Hepatocyte (in vitro differentiated cells): ENCODE measurements around the gene TCF7L1. TPM values are rescaled to one million over a fixed set of nuclear protein-coding genes. Genes with fewer than 3 reads are reported as not detected.
A peak's percentile ranks its signal among the peaks of the same experiment; 100 is the strongest.

Experiments
- DNase-seq: peaks from one replicate; pipeline ENCODE4 v3.0.0-alpha.2; 2016; ENCODE audit warnings: low spot score
- H2AFZ ChIP-seq: fragments of 200-600 bp; sonication (generic); 2 replicates; pipeline ENCODE4 v1.6.0; 2016; ENCODE audit warnings: antibody characterized with exemption, mild to moderate bottlenecking
- H3K27ac ChIP-seq: fragments of 200-600 bp; sonication (generic); 2 replicates; pipeline ENCODE4 v1.5.1; 2016; ENCODE audit warnings: mild to moderate bottlenecking
- H3K27me3 ChIP-seq: fragments of 200-600 bp; sonication (generic); 2 replicates; pipeline ENCODE4 v1.6.1; 2016
- H3K36me3 ChIP-seq: fragments of 200-600 bp; sonication (generic); replicated peaks from 2 replicates; pipeline ENCODE4 v1.5.1; 2016; ENCODE audit warnings: low read depth; ENCODE audit not compliant: insufficient read depth
- H3K4me1 ChIP-seq: fragments of 200-600 bp; sonication (generic); 2 replicates; pipeline ENCODE4 v1.5.1; 2016; ENCODE audit warnings: mild to moderate bottlenecking, moderate library complexity; ENCODE audit not compliant: insufficient read depth
- H3K4me2 ChIP-seq: fragments of 200-600 bp; sonication (generic); 2 replicates; pipeline ENCODE4 v1.6.0; 2016
- H3K4me3 ChIP-seq: fragments of 200-600 bp; sonication (generic); 2 replicates; pipeline ENCODE4 v1.5.1; 2016; ENCODE audit warnings: mild to moderate bottlenecking
- H3K79me2 ChIP-seq: fragments of 200-600 bp; sonication (generic); 2 replicates; pipeline ENCODE4 v1.6.0; 2017; ENCODE audit warnings: mild to moderate bottlenecking
- H3K9me2 ChIP-seq: fragments of 200-600 bp; sonication (generic); replicated peaks from 2 replicates; pipeline ENCODE4 v1.6.0; 2017; ENCODE audit warnings: mild to moderate bottlenecking; ENCODE audit not compliant: insufficient read depth
- H3K9me3 ChIP-seq: fragments of 200-600 bp; sonication (generic); 2 replicates; pipeline ENCODE4 v1.5.1; 2016; ENCODE audit warnings: low read depth, mild to moderate bottlenecking
- H4K20me1 ChIP-seq: fragments of 200-600 bp; sonication (generic); 2 replicates; pipeline ENCODE4 v1.6.0; 2016; ENCODE audit warnings: mild to moderate bottlenecking; ENCODE audit not compliant: insufficient read depth, poor library complexity, severe bottlenecking
- CTCF ChIP-seq: fragments of 200-600 bp; sonication (generic); IDR thresholded peaks from 2 replicates; pipeline ENCODE4 v1.5.1; 2016; ENCODE audit warnings: antibody characterized with exemption, mild to moderate bottlenecking; ENCODE audit not compliant: poor library complexity
- EZH2 ChIP-seq: fragments of 200-600 bp; sonication (generic); IDR thresholded peaks from 2 replicates; pipeline ENCODE4 v1.6.1; 2016; ENCODE audit warnings: antibody characterized with exemption, mild to moderate bottlenecking, borderline replicate concordance
- EZH2phosphoT487 ChIP-seq: fragments of 200-600 bp; sonication (generic); IDR thresholded peaks from one replicate; pipeline ENCODE4 v1.6.1; 2018; ENCODE audit warnings: antibody characterized with exemption, mild to moderate bottlenecking, low read depth, moderate library complexity; ENCODE audit not compliant: unreplicated experiment, severe bottlenecking
- WGBS: methylation state at CpG from one replicate; pipeline ENCODE4 v1.1.6; 2016; ENCODE audit warnings: low lambda C conversion rate; ENCODE audit errors: missing lambda C conversion rate; 5-methylcytosine and 5-hydroxymethylcytosine counted together
- polyA plus RNA-seq: library from polyadenylated mRNA; unstranded; fragments of >200 nt; fragmentation: Nextera tagmentation; extraction: Ambion mirVana; gene quantifications from 2 replicates; pipeline ENCODE4 v1.2.1, GENCODE V29; 2016
- total RNA-seq: library from RNA; depleted of rRNA; stranded (reverse); fragments of >200 nt; gene quantifications from 2 replicates; pipeline ENCODE4 v1.2.3, GENCODE V29; 2014

TCF7L1 gene
- total and polyA plus RNA-seq, 2 experiments from 2014 or later = 3.7 to 20.6 TPM

- no peaks in the 10 kb centered on the region for H3K36me3 ChIP-seq
- no peaks in the 10 kb centered on the region for H3K27me3 ChIP-seq
- 67% methylated on average over 5 of the region's 5 CpGs for WGBS
- no peak overlapping the region for H3K27ac ChIP-seq
- H3K79me2 ChIP-seq = peaks cover 78% of the 10 kb centered on the region
- no peaks in the 10 kb centered on the region for H3K9me2 ChIP-seq
- H3K4me2 ChIP-seq = no peak overlapping the region
- DNase-seq = no peak
- H4K20me1 ChIP-seq = no peaks in the 10 kb centered on the region
- no peak overlapping the region for H3K4me3 ChIP-seq
- no peaks in the 10 kb centered on the region for H3K9me3 ChIP-seq
- no peak for TF ChIP-seq EZH2
- no peak for TF ChIP-seq EZH2phosphoT487
- TF ChIP-seq CTCF = no peak
- H3K4me1 ChIP-seq = peaks cover 67% of the 10 kb centered on the region
- no peak overlapping the region for H2AFZ ChIP-seq
Measured at GRCh38 chr2:85253890-85254289, 120.7 kb downstream of the TCF7L1 start.

- Histone ChIP-seq H3K9me2 (no peaks in the 10 kb centered on the region), H3K4me2 (peak overlapping the region; percentile 72), H3K79me2 (peaks cover 75% of the 10 kb centered on the region), H4K20me1 (no peaks in the 10 kb centered on the region), H3K9me3 (no peaks in the 10 kb centered on the region), H3K4me1 (peaks cover 67% of the 10 kb centered on the region), H3K27ac (peak overlapping the region; percentile 92), H3K4me3 (no peak overlapping the region), H2AFZ (no peak overlapping the region), H3K36me3 (no peaks in the 10 kb centered on the region), H3K27me3 (no peaks in the 10 kb centered on the region)
- TF ChIP-seq CTCF = no peak
- no peak for DNase-seq
- WGBS = 47% methylated on average over 11 of the region's 11 CpGs
Measured at GRCh38 chr2:85254540-85255300, 121.5 kb downstream of the TCF7L1 start.

- Histone ChIP-seq H3K27ac (peak overlapping the region; percentile 92), H3K4me2 (peak overlapping the region; percentile 72)
Measured at GRCh38 chr2:85255456-85255812, 122.2 kb downstream of the TCF7L1 start.

More at GRCh38 chr2:85255456-85255812, 122.2 kb downstream of the TCF7L1 start:
- Histone ChIP-seq H3K9me3 (no peaks in the 10 kb centered on the region), H3K36me3 (no peaks in the 10 kb centered on the region), H4K20me1 (no peaks in the 10 kb centered on the region), H2AFZ (no peak overlapping the region), H3K79me2 (peaks cover 69% of the 10 kb centered on the region), H3K4me3 (no peak overlapping the region), H3K4me1 (peaks cover 69% of the 10 kb centered on the region), H3K9me2 (no peaks in the 10 kb centered on the region), H3K27me3 (no peaks in the 10 kb centered on the region)
- 25% methylated on average over 6 of the region's 6 CpGs for WGBS
- TF ChIP-seq CTCF = no peak
- TF ChIP-seq EZH2 = no peak
- no peak for TF ChIP-seq EZH2phosphoT487
- no peak for DNase-seq
